Stimulated activated CD4-positive, alpha-beta T cell treated with anti-CD3 and anti-CD28 coated beads, Interleukin-12 subunit alpha, Interleukin-12 subunit beta, amount 100 ng/mL, for 48 hours (primary cell): Measurements from ENCODE around the gene PRRT4.

Experiments used
- DNase-seq, 3 donors: peaks; one replicate each; pipeline ENCODE4 v3.0.0-alpha.2; 2020; ENCODE audit warnings: low read depth in 2 of 3, low spot score in 1 of 3

PRRT4 gene

GRCh38 chr7:128361411-128362379 is at the start of gene PRRT4:
Gene PRRT4 (minus strand): TSS chr7:128361690.
- peak in 1 of 3 donors; percentile 18 for DNase-seq

- no peak for DNase-seq
Observed at GRCh38 chr7:128410451-128410753, 48.9 kb upstream of the PRRT4 start.

- DNase-seq, result peak; percentile 71 to 86 (median 85)
Observed at GRCh38 chr7:128409596-128410450, 48.3 kb upstream of the PRRT4 start, which contains the start of gene IMPDH1. Gene IMPDH1 (minus strand): TSS chr7:128409982. CDS start chr7:128409901, 81 bp downstream.

- no peak for DNase-seq
Observed at GRCh38 chr7:128408709-128409595, 47.5 kb upstream of the PRRT4 start.

- DNase-seq, result no peak
Observed at GRCh38 chr7:128407751-128408708, 46.5 kb upstream of the PRRT4 start.

GRCh38 chr7:128407233-128407589 is 45.7 kb upstream of the PRRT4 start:
- no peak for DNase-seq

GRCh38 chr7:128406314-128407232 is 45.1 kb upstream of the PRRT4 start:
- DNase-seq, result no peak

GRCh38 chr7:128405471-128406313 is 44.2 kb upstream of the PRRT4 start:
- DNase-seq, result peak in 1 of 3 donors; percentile 50

- no peak for DNase-seq
Observed at GRCh38 chr7:128404886-128405470, 43.5 kb upstream of the PRRT4 start.

GRCh38 chr7:128404143-128404681 is 42.7 kb upstream of the PRRT4 start:
- no peak for DNase-seq

- DNase-seq, result no peak
Observed at GRCh38 chr7:128403676-128404075, 42.2 kb upstream of the PRRT4 start.

- DNase-seq, result no peak
Observed at GRCh38 chr7:128402356-128402755, 40.9 kb upstream of the PRRT4 start.

- no peak for DNase-seq
Observed at GRCh38 chr7:128400566-128400965, 39.1 kb upstream of the PRRT4 start.

GRCh38 chr7:128399991-128400390 is 38.5 kb upstream of the PRRT4 start:
- DNase-seq, result no peak

- DNase-seq, result no peak
Observed at GRCh38 chr7:128398841-128399135, 37.3 kb upstream of the PRRT4 start.

GRCh38 chr7:128398016-128398840 is 36.7 kb upstream of the PRRT4 start:
- DNase-seq, result peak in 2 of 3 donors; percentile 33 to 43
